OCI-LY7 (cell line): Measurements from ENCODE around the gene COPRS. TPM values are rescaled to one million over a fixed set of nuclear protein-coding genes. Genes with fewer than 3 reads are reported as not detected.

ENCODE experiments used
- BruUV-seq: library from RNA; stranded (reverse); fragments of 400-500 nt; replicated peaks from 2 replicates; lab custom pipeline; 2021; lab: Mats Ljungman, UMichigan
- CTCF ChIA-PET: fragments of 300-600 bp; sonication (Branson Sonifier 250); formaldehyde crosslinking; loops from one replicate; lab custom pipeline; 2022; ENCODE audit warnings: antibody characterized with exemption; ENCODE audit not compliant: unreplicated experiment; lab: Charles Lee
- POLR2A ChIA-PET: fragments of 300-600 bp; sonication (Branson Sonifier 250); formaldehyde crosslinking; loops from one replicate; lab custom pipeline; 2022; ENCODE audit warnings: antibody characterized with exemption; lab: Charles Lee
- DNase-seq: peaks from one replicate; pipeline ENCODE4 v3.0.0-alpha.2; 2015; ENCODE audit warnings: low spot score
- H2AFZ ChIP-seq: fragments of 200-600 bp; sonication (generic), shearing (Covaris generic); 2 replicates; pipeline ENCODE4 v1.6.1; 2014; ENCODE audit warnings: mild to moderate bottlenecking, antibody characterized with exemption, low read length, moderate library complexity
- H3K27ac ChIP-seq: fragments of 200-600 bp; sonication (generic); 2 replicates; pipeline ENCODE4 v1.5.1; 2014; ENCODE audit warnings: mixed run types, low read depth, mild to moderate bottlenecking, moderate library complexity, low read length, inconsistent platforms; ENCODE audit not compliant: poor library complexity, severe bottlenecking
- H3K36me3 ChIP-seq: fragments of 200-600 bp; sonication (generic); 2 replicates; pipeline ENCODE4 v1.6.1; 2014; ENCODE audit warnings: mild to moderate bottlenecking, antibody characterized with exemption, low read length, moderate library complexity, mixed read lengths; ENCODE audit not compliant: insufficient read depth
- H3K4me1 ChIP-seq: fragments of 200-600 bp; sonication (generic); 2 replicates; pipeline ENCODE4 v1.5.1; 2014; ENCODE audit warnings: mild to moderate bottlenecking, low read length; ENCODE audit not compliant: insufficient read depth, poor library complexity, severe bottlenecking
- H3K4me2 ChIP-seq: fragments of 200-600 bp; sonication (generic); 2 replicates; pipeline ENCODE4 v1.6.1; 2014; ENCODE audit warnings: mild to moderate bottlenecking, low read length
- H3K4me3 ChIP-seq: fragments of 200-600 bp; sonication (generic); 2 replicates; pipeline ENCODE4 v1.5.1; 2014; ENCODE audit warnings: mild to moderate bottlenecking, low read depth, low read length; ENCODE audit not compliant: poor library complexity, severe bottlenecking
- H3K79me2 ChIP-seq: fragments of 200-600 bp; sonication (generic); 2 replicates; pipeline ENCODE4 v1.6.1; 2016; ENCODE audit warnings: low read depth, mild to moderate bottlenecking, low read length, moderate library complexity, mixed read lengths; ENCODE audit not compliant: insufficient read depth
- H3K9me2 ChIP-seq: fragments of 200-600 bp; sonication (generic); 2 replicates; pipeline ENCODE4 v1.6.1; 2016; ENCODE audit warnings: mild to moderate bottlenecking, low read length, mixed read lengths; ENCODE audit not compliant: insufficient read depth
- H3K9me3 ChIP-seq: fragments of 200-600 bp; sonication (generic); 2 replicates; pipeline ENCODE4 v1.6.1; 2014; ENCODE audit warnings: mild to moderate bottlenecking, mixed run types, low read length, mixed read lengths
- H4K20me1 ChIP-seq: fragments of 200-600 bp; sonication (generic); 2 replicates; pipeline ENCODE4 v1.6.1; 2014; ENCODE audit warnings: mild to moderate bottlenecking, antibody characterized with exemption, low read length, moderate library complexity, mixed read lengths; ENCODE audit not compliant: insufficient read depth
- CTCF ChIP-seq: fragments of 200-600 bp; sonication (generic); conservative IDR thresholded peaks from 2 replicates; pipeline ENCODE4 v1.5.1; 2014; ENCODE audit warnings: mild to moderate bottlenecking, antibody characterized with exemption, low read length, moderate library complexity, mixed read lengths
- EZH2phosphoT487 ChIP-seq: fragments of 200-600 bp; sonication (generic); IDR thresholded peaks from 2 replicates; pipeline ENCODE4 v1.6.1; 2018; ENCODE audit warnings: low read depth, borderline replicate concordance, mild to moderate bottlenecking, mixed run types, antibody characterized with exemption, low read length, moderate library complexity, mixed read lengths
- intact Hi-C: fragments of 100-400 bp; cut with micrococcal nuclease; formaldehyde crosslinking; loops from one replicate; pipeline ENCODE4 v1.10.0; 2022; ENCODE audit not compliant: unreplicated experiment
- total RNA-seq, 2 experiments: library from RNA; depleted of rRNA in 1 of 2; stranded (reverse); fragments of >200 nt in 1 of 2; shearing (Covaris generic) in 1 of 2; gene quantifications; 2 replicates each; pipeline ENCODE4 v1.2.3, GENCODE V29; 2014 to 2022

COPRS gene
- total RNA-seq, 2 experiments from 2014 or later = 32.7 to 50.7 TPM

DNA sequence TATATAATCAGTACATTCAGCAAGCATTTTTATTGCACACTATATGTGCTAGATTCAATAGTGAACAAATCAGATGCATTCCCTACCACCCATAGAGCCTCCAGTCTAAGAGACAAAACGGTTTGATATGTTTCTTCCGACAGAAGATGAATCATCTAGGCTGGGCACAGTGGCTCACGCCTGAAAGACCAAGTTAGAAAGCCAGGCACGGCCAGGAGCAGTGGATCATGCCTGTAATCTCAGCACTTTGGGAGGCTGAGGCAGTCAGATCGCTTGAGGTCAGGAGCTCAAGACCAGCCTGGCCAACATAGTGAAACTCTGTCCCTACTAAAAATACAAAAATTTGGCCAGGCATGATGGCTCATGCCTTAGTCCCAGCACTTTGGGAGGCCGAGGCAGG, 18.3 kb upstream of the COPRS start:
- Histone ChIP-seq H4K20me1 (no peaks in the 10 kb centered on the region), H3K79me2 (no peaks in the 10 kb centered on the region), H3K36me3 (peaks cover 97% of the 10 kb centered on the region), H3K27ac (no peak overlapping the region), H3K9me2 (no peaks in the 10 kb centered on the region), H3K4me2 (no peak overlapping the region), H3K9me3 (no peaks in the 10 kb centered on the region), H2AFZ (no peak overlapping the region), H3K4me3 (no peak overlapping the region), H3K4me1 (peaks cover 9% of the 10 kb centered on the region)
- no TSS peak for BruUV-seq
- intact Hi-C loops = no loop called here
- DNase-seq = no peak
- ChIA-PET CTCF (no interaction called here), POLR2A (no interaction called here)
- TF ChIP-seq EZH2phosphoT487 = no peak
- no peak for TF ChIP-seq CTCF

GRCh38 chr17:31875081-31875480, 16.0 kb upstream of the COPRS start:
- H3K9me3 ChIP-seq = no peaks in the 10 kb centered on the region
- no TSS peak for BruUV-seq
- no peak overlapping the region for H2AFZ ChIP-seq
- no peaks in the 10 kb centered on the region for H4K20me1 ChIP-seq
- CTCF ChIA-PET = no interaction called here
- H3K9me2 ChIP-seq = no peaks in the 10 kb centered on the region
- intact Hi-C loops = no loop called here
- no peak overlapping the region for H3K4me3 ChIP-seq
- H3K36me3 ChIP-seq = peaks cover 97% of the 10 kb centered on the region
- H3K4me2 ChIP-seq = no peak overlapping the region
- POLR2A ChIA-PET = interaction anchor here (0.6 to 1.9 kb wide), 3 partner anchors 10 to 345 kb away, joined by 3 to 5 read pairs (median 4); no protein-coding TSS in a partner anchor
- H3K4me1 ChIP-seq = no peaks in the 10 kb centered on the region
- H3K79me2 ChIP-seq = no peaks in the 10 kb centered on the region
- DNase-seq = no peak
- TF ChIP-seq CTCF (no peak), EZH2phosphoT487 (no peak)
- H3K27ac ChIP-seq = no peak overlapping the region

DNA sequence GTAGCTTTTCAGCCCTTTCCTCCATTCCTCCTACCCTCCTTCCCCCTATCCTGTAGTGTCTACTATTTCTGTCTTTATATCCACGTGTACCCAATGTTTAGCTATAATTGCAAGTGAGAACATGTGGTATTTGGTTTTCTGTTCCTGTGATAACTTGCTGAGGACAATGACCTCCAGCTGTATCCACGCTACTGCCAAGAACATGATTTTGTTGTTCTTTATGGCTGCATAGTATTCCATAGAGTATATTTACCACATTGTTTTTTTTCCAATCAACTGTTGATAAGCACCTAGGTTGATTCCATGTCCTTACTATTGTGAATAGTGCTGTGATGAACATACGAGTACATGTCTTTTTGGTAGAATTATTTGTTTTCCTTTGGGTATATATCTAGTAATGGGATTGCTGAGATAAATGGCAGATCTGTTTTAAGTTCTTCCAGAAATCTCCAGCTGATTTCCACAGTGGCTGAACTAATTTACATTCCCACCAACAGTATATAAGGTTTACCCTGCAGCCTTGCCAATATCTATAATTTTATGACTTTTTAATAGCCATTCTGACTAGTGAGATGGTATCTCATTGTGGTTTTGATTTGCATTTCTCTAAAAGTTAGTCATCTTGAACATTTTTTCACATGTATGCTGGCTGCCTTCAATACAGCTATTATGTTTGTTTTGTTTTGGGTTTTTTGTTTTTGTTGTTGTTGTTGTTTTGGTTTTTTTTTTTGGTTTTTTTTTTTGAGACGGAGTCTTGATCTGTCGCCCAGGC, 10.9 kb upstream of the COPRS start:
- no peaks in the 10 kb centered on the region for H3K9me3 ChIP-seq
- H3K9me2 ChIP-seq = no peaks in the 10 kb centered on the region
- no peak overlapping the region for H3K4me2 ChIP-seq
- POLR2A ChIA-PET = interaction anchor here (0.6 to 0.7 kb wide), 2 partner anchors 132 to 244 kb away, joined by 4 read pairs; no protein-coding TSS in a partner anchor
- no peaks in the 10 kb centered on the region for H4K20me1 ChIP-seq
- no peak for TF ChIP-seq EZH2phosphoT487
- no peak for TF ChIP-seq CTCF
- H3K79me2 ChIP-seq = no peaks in the 10 kb centered on the region
- BruUV-seq = no TSS peak
- DNase-seq = no peak
- intact Hi-C loops = no loop called here
- H3K36me3 ChIP-seq = peaks cover 95% of the 10 kb centered on the region
- H3K4me3 ChIP-seq = no peak overlapping the region
- no peak overlapping the region for H2AFZ ChIP-seq
- no peak overlapping the region for H3K27ac ChIP-seq
- no peaks in the 10 kb centered on the region for H3K4me1 ChIP-seq
- CTCF ChIA-PET = no interaction called here
